Measurements from ENCODE around the gene HARBI1.

DNA sequence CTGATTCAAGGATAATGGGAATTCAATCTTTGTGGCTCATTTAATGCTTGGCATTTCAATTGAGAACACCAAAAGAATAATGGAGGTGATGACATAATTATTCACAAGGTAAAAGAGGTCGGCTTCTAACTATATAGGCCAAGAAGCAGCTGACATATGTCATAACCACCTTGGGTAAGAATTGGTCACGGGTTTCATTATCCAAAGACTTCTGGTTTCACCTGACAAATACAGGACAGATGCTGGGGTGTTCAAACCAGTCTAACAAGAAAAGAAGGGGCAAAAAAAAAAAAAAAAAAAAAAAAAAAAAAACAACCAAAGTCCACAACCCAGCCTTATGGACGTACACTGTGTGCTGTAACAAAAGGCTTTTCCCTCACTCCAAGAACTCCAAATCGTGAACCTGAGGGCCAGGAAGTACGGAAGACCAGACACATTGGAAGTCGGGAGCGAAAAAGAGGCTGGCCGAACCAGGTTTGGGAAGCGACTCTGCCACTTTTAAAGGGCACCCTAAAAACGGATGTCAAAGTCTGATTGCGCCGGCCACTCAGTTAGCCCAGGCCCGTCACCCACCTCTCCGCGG is 385 bp downstream of the HARBI1 start:
- TF ChIP-seq, protein P1, sequence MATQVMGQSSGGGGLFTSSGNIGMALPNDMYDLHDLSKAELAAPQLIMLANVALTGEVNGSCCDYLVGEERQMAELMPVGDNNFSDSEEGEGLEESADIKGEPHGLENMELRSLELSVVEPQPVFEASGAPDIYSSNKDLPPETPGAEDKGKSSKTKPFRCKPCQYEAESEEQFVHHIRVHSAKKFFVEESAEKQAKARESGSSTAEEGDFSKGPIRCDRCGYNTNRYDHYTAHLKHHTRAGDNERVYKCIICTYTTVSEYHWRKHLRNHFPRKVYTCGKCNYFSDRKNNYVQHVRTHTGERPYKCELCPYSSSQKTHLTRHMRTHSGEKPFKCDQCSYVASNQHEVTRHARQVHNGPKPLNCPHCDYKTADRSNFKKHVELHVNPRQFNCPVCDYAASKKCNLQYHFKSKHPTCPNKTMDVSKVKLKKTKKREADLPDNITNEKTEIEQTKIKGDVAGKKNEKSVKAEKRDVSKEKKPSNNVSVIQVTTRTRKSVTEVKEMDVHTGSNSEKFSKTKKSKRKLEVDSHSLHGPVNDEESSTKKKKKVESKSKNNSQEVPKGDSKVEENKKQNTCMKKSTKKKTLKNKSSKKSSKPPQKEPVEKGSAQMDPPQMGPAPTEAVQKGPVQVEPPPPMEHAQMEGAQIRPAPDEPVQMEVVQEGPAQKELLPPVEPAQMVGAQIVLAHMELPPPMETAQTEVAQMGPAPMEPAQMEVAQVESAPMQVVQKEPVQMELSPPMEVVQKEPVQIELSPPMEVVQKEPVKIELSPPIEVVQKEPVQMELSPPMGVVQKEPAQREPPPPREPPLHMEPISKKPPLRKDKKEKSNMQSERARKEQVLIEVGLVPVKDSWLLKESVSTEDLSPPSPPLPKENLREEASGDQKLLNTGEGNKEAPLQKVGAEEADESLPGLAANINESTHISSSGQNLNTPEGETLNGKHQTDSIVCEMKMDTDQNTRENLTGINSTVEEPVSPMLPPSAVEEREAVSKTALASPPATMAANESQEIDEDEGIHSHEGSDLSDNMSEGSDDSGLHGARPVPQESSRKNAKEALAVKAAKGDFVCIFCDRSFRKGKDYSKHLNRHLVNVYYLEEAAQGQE (IDR thresholded peaks at IDR 0.05; ENCODE audit: insufficient read depth in 1 of 2, low read depth in 2 of 2, low read length in 2 of 2), result no peak
- TF ChIP-seq POLR2AphosphoS5 (IDR thresholded peaks at IDR 0.05; ENCODE audit: low read depth, low read length) (no peak), SIN3A (IDR thresholded peaks at IDR 0.05; ENCODE audit: borderline replicate concordance, insufficient read depth, low read length) (no peak), TAF1 (IDR thresholded peaks at IDR 0.05; ENCODE audit: borderline replicate concordance, insufficient read depth, low read length) (no peak; the same call in 1 of the 2 replicates), FOXP2 (optimal IDR thresholded peaks at IDR 0.05; ENCODE audit: borderline replicate concordance, extremely low read depth, extremely low read length, insufficient read depth) (no peak)

All from PFSK-1 (cell line).